Measurements from ENCODE around the gene KIAA0513. TPM values are rescaled to one million over a fixed set of nuclear protein-coding genes. Genes with fewer than 3 reads are reported as not detected.

Gene KIAA0513
- total RNA-seq, 1 experiment from 2014 or later, result 2.9 TPM

GRCh38 chr16:85124636-85125346 lies 97.2 kb downstream of the KIAA0513 start:
- H3K9me3 ChIP-seq (ENCODE audit: low read depth, low read length, poor library complexity, severe bottlenecking), result no peaks in the 10 kb centered on the region
- ChIA-PET CTCF (no interaction called here), POLR2A (ENCODE audit: low non-redundant PET) (no interaction called here)
- H3K4me3 ChIP-seq (ENCODE audit: low read depth, low read length, poor library complexity, severe bottlenecking), result no peak overlapping the region
- no peak overlapping the region for H3K27ac ChIP-seq (ENCODE audit: low read depth, low read length, poor library complexity, severe bottlenecking)
- no peak for TF ChIP-seq EZH2 (IDR thresholded peaks at IDR 0.05; ENCODE audit: borderline replicate concordance, low read depth, low read length, poor library complexity, severe bottlenecking)
- no peak for TF ChIP-seq CTCF (conservative IDR thresholded peaks at IDR 0.05; ENCODE audit: low read depth, low read length)
- peaks cover 23% of the 10 kb centered on the region for H3K4me1 ChIP-seq (ENCODE audit: insufficient read depth, low read length, poor library complexity, severe bottlenecking)
- H3K36me3 ChIP-seq (ENCODE audit: insufficient read depth, low read length, poor library complexity, severe bottlenecking), result no peaks in the 10 kb centered on the region
- no peak for DNase-seq (ENCODE audit: low spot score)
- intact Hi-C loops (cut with micrococcal nuclease; ENCODE audit: unreplicated experiment), result no loop called here
- H3K27me3 ChIP-seq (replicated peaks; ENCODE audit: insufficient read depth, low read depth, low read length, poor library complexity), result no peaks in the 10 kb centered on the region
- BruUV-seq (replicated peaks), result no TSS peak

- Histone ChIP-seq H3K36me3 (ENCODE audit: insufficient read depth, low read length, poor library complexity, severe bottlenecking) (no peaks in the 10 kb centered on the region), H3K4me1 (ENCODE audit: insufficient read depth, low read length, poor library complexity, severe bottlenecking) (peaks cover 32% of the 10 kb centered on the region), H3K9me3 (ENCODE audit: low read depth, low read length, poor library complexity, severe bottlenecking) (no peaks in the 10 kb centered on the region), H3K27ac (ENCODE audit: low read depth, low read length, poor library complexity, severe bottlenecking) (peak overlapping the region; percentile 86), H3K27me3 (replicated peaks; ENCODE audit: insufficient read depth, low read depth, low read length, poor library complexity) (no peaks in the 10 kb centered on the region), H3K4me3 (ENCODE audit: low read depth, low read length, poor library complexity, severe bottlenecking) (no peak overlapping the region)
- intact Hi-C loops (cut with micrococcal nuclease; ENCODE audit: unreplicated experiment), result no loop called here
- no peak for TF ChIP-seq CTCF (conservative IDR thresholded peaks at IDR 0.05; ENCODE audit: low read depth, low read length)
- TF ChIP-seq EZH2 (IDR thresholded peaks at IDR 0.05; ENCODE audit: borderline replicate concordance, low read depth, low read length, poor library complexity, severe bottlenecking), result no peak
- CTCF ChIA-PET, result no interaction called here
- no TSS peak for BruUV-seq (replicated peaks)
- POLR2A ChIA-PET (ENCODE audit: low non-redundant PET), result no interaction called here
- no peak for DNase-seq (ENCODE audit: low spot score)
Measured at GRCh38 chr16:85125570-85126393, 98.2 kb downstream of the KIAA0513 start.

GRCh38 chr16:85126394-85126704 lies 98.8 kb downstream of the KIAA0513 start:
- POLR2A ChIA-PET (ENCODE audit: low non-redundant PET), result no interaction called here
- DNase-seq (ENCODE audit: low spot score), result peak; percentile 37
- H3K27me3 ChIP-seq (replicated peaks; ENCODE audit: insufficient read depth, low read depth, low read length, poor library complexity), result no peaks in the 10 kb centered on the region
- peak overlapping the region; percentile 25 for H3K4me3 ChIP-seq (ENCODE audit: low read depth, low read length, poor library complexity, severe bottlenecking)
- intact Hi-C loops (cut with micrococcal nuclease; ENCODE audit: unreplicated experiment), result no loop called here
- CTCF ChIA-PET, result no interaction called here
- peak overlapping the region; percentile 86 for H3K27ac ChIP-seq (ENCODE audit: low read depth, low read length, poor library complexity, severe bottlenecking)
- H3K4me1 ChIP-seq (ENCODE audit: insufficient read depth, low read length, poor library complexity, severe bottlenecking), result peaks cover 32% of the 10 kb centered on the region
- TF ChIP-seq EZH2 (IDR thresholded peaks at IDR 0.05; ENCODE audit: borderline replicate concordance, low read depth, low read length, poor library complexity, severe bottlenecking) (no peak), CTCF (conservative IDR thresholded peaks at IDR 0.05; ENCODE audit: low read depth, low read length) (no peak)
- H3K9me3 ChIP-seq (ENCODE audit: low read depth, low read length, poor library complexity, severe bottlenecking), result no peaks in the 10 kb centered on the region
- no peaks in the 10 kb centered on the region for H3K36me3 ChIP-seq (ENCODE audit: insufficient read depth, low read length, poor library complexity, severe bottlenecking)
- BruUV-seq (replicated peaks), result no TSS peak
